HepG2 (cell line): ENCODE measurements around the gene SLC16A3. TPM values are rescaled to one million over a fixed set of nuclear protein-coding genes. Genes with fewer than 3 reads are reported as not detected.
A peak's percentile ranks its signal among the peaks of the same experiment; 100 is the strongest.

Experiments used
- ESRRA ChIP-seq: sonication (generic); formaldehyde crosslinking; IDR thresholded peaks from 2 replicates; pipeline ENCODE4 v1.5.1; 2020; ENCODE audit warnings: mild to moderate bottlenecking, low read depth, missing genetic modification reagents
- HCFC1 ChIP-seq: fragments of 150-350 bp; IDR thresholded peaks from 2 replicates; pipeline ENCODE4 v1.6.1; 2014; ENCODE audit warnings: low read depth, low read length
- HES4 ChIP-seq: sonication (generic); formaldehyde crosslinking; IDR thresholded peaks from 2 replicates; pipeline ENCODE4 v1.9.0; 2021; ENCODE audit warnings: mild to moderate bottlenecking, missing genetic modification reagents, borderline replicate concordance
- HMGA1 ChIP-seq: sonication (generic); formaldehyde crosslinking; conservative IDR thresholded peaks from 2 replicates; pipeline ENCODE4 v1.4.0; 2020; ENCODE audit warnings: missing genetic modification reagents
- KLF6 ChIP-seq: IDR thresholded peaks from 2 replicates; pipeline ENCODE4 v1.8.0; 2016; ENCODE audit warnings: missing biosample characterization, missing genetic modification reagents
- MAX ChIP-seq: IDR thresholded peaks from 2 replicates; pipeline ENCODE4 v1.6.1; 2012; ENCODE audit warnings: inconsistent platforms
- MIER2 ChIP-seq: IDR thresholded peaks from 2 replicates; pipeline ENCODE4 v1.6.1; 2016; ENCODE audit warnings: missing biosample characterization, missing genetic modification reagents
- MLXIP ChIP-seq: sonication (generic); formaldehyde crosslinking; IDR thresholded peaks from 2 replicates; pipeline ENCODE4 v1.9.0; 2021; ENCODE audit warnings: missing genetic modification reagents, borderline replicate concordance
- NFIC ChIP-seq: IDR thresholded peaks from 2 replicates; pipeline ENCODE4 v1.6.1; 2012; ENCODE audit warnings: mild to moderate bottlenecking, low read length, inconsistent platforms
- PHF5A ChIP-seq: IDR thresholded peaks from one replicate; pipeline ENCODE4 v1.6.1; 2018; ENCODE audit warnings: low read depth, missing genetic modification reagents; ENCODE audit not compliant: unreplicated experiment
- PREB ChIP-seq: sonication (generic); formaldehyde crosslinking; IDR thresholded peaks from 2 replicates; pipeline ENCODE4 v1.4.0; 2020; ENCODE audit warnings: missing genetic modification reagents
- SOX13 ChIP-seq, 3 experiments: fragments of 450-650 bp in 1 of 3; sonication (generic) in 1 of 3; formaldehyde crosslinking in 1 of 3; IDR thresholded peaks in 2 of 3; conservative IDR thresholded peaks in 1 of 3; 2 replicates each; pipeline versions ENCODE4 v1.5.0 to v1.6.1; 2016 to 2020; ENCODE audit warnings: antibody characterized with exemption in 1 of 3, mild to moderate bottlenecking in 1 of 3, missing compliant biosample characterization in 1 of 3, missing genetic modification reagents in 1 of 3, moderate library complexity in 1 of 3
- SP4 ChIP-seq: sonication (generic); formaldehyde crosslinking; IDR thresholded peaks from 2 replicates; pipeline ENCODE4 v1.8.1; 2023; ENCODE audit warnings: mild to moderate bottlenecking, missing genetic modification reagents
- YEATS4 ChIP-seq: sonication (generic); formaldehyde crosslinking; IDR thresholded peaks from 2 replicates; pipeline ENCODE4 v1.4.0; 2020; ENCODE audit warnings: missing genetic modification reagents, borderline replicate concordance
- ZBTB42 ChIP-seq: sonication (generic); formaldehyde crosslinking; IDR thresholded peaks from 2 replicates; pipeline ENCODE4 v1.5.0; 2020; ENCODE audit warnings: mild to moderate bottlenecking, missing genetic modification reagents
- ZNF143 ChIP-seq: sonication (generic); formaldehyde crosslinking; IDR thresholded peaks from 2 replicates; pipeline ENCODE4 v1.4.0; 2020; ENCODE audit warnings: missing genetic modification reagents
- ZNF205 ChIP-seq: IDR thresholded peaks from 2 replicates; pipeline ENCODE4 v1.6.1; 2018; ENCODE audit warnings: missing biosample characterization, missing genetic modification reagents
- ZNF615 ChIP-seq: sonication (generic); formaldehyde crosslinking; IDR thresholded peaks from 2 replicates; pipeline ENCODE4 v1.5.0; 2020; ENCODE audit warnings: mild to moderate bottlenecking, missing genetic modification reagents, borderline replicate concordance
- ZNF652 ChIP-seq: IDR thresholded peaks from 2 replicates; pipeline ENCODE4 v1.6.1; 2016; ENCODE audit warnings: low read depth, borderline replicate concordance
- ZNF720 ChIP-seq: sonication (generic); formaldehyde crosslinking; IDR thresholded peaks from 2 replicates; pipeline ENCODE4 v1.4.0; 2020; ENCODE audit warnings: missing genetic modification reagents
- ZNF768 ChIP-seq: sonication (generic); formaldehyde crosslinking; IDR thresholded peaks from 2 replicates; pipeline ENCODE4 v1.4.0; 2020; ENCODE audit warnings: missing genetic modification reagents
- ZSCAN22 ChIP-seq: sonication (generic); formaldehyde crosslinking; IDR thresholded peaks from 2 replicates; pipeline ENCODE4 v1.4.0; 2020; ENCODE audit warnings: mild to moderate bottlenecking, missing genetic modification reagents
- polyA plus RNA-seq, 8 experiments: library from polyadenylated mRNA; depleted of rRNA in 3 of 8; stranded (reverse) in 7 of 8; unstranded in 1 of 8; fragments of >200 nt; fragmentation: Illumina TruSeq in 4 of 8; extraction: Trizol in 4 of 8; gene quantifications; 2 replicates each; pipeline versions ENCODE4 v1.2.1 to v1.2.3, GENCODE V29; 2011 to 2016; ENCODE audit warnings: low read depth in 4 of 8, missing spikeins in 1 of 8, mixed read lengths in 1 of 8; ENCODE audit not compliant: insufficient read depth in 1 of 8
- total RNA-seq, 5 experiments: library from RNA; depleted of rRNA; stranded (reverse); fragments of >200 nt; fragmentation: Illumina TruSeq; extraction: Trizol; gene quantifications; 2 replicates each; pipeline ENCODE4 v1.2.3, GENCODE V29; 2016; ENCODE audit warnings: low read depth in 1 of 5
- TF ChIP-seq, protein P1 (sequence below): IDR thresholded peaks from 2 replicates; pipeline ENCODE4 v1.6.1; 2016; ENCODE audit warnings: missing genetic modification reagents, missing compliant biosample characterization
- TF ChIP-seq, protein P2 (sequence below): sonication (generic); formaldehyde crosslinking; conservative IDR thresholded peaks from 2 replicates; pipeline ENCODE4 v1.8.0; 2022; ENCODE audit warnings: low read depth, missing genetic modification reagents

Gene SLC16A3
- total and polyA plus RNA-seq, 2 of the 13 experiments (the other 11 are each of a cell fraction or from before 2014, with no cell fraction given) = 242 to 349 TPM

DNA sequence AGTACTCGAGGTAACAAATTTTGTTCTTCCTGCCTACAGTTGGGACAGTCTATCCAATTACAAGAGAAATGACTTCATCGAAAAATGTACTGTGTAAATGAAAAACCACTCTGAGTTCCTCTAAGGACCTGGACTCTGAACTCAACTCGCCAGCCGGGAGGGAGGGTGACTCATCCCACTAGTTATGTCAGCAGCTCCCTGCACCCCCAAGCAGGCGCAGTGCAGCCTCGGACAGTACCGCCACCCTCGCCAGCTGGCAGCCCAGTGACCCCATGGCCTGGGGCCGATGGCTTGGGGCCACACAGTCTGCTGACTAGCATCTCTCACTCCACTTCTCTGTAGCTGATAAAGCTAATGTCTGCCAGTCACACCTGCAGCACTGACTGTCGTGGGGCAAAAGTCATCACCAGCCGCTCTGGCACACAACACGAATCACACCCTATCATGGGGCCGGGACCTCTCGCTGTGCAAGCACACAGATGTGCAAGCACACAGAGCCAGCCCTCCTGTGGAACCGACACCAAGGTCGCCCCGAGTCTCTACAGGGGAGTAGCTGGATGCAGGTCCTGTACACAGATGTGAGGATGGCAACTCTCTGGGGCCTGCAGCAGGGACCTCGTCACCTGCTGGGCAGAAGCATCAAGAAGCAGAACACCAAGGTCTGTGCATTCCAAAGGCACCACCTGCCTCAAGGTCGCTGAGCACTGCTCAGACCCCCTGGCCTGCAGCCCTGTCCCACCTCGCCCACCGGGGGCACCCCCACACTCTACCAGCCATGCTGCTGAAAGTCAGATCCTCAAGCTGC is 38.9 kb downstream of the SLC16A3 start (continued):
- no peak for TF ChIP-seq NFIC
- no peak; the same call in 1 of the 2 replicates for TF ChIP-seq HCFC1
- no peak; the same call in 1 of the 2 replicates for TF ChIP-seq ZNF205 (CRISPR knock-in tag)
- no peak for TF ChIP-seq ZNF615
- TF ChIP-seq ZBTB42 (CRISPR knock-in tag) = no peak
- TF ChIP-seq ZNF652 (CRISPR knock-in tag) = no peak
- TF ChIP-seq MAX = peak; percentile 90
- TF ChIP-seq, protein P1, sequence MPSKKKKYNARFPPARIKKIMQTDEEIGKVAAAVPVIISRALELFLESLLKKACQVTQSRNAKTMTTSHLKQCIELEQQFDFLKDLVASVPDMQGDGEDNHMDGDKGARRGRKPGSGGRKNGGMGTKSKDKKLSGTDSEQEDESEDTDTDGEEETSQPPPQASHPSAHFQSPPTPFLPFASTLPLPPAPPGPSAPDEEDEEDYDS (CRISPR knock-in tag) = peak; percentile 60
- TF ChIP-seq HES4 (CRISPR knock-in tag) = 0 out of 2 replicates have a peak, but pooled peaks have one; percentile 28
- TF ChIP-seq PREB (CRISPR knock-in tag) = no peak
- TF ChIP-seq SOX13 (IDR thresholded peaks at IDR 0.05) = peak; percentile 29; the same call in 1 of the 2 replicates
- peak in 1 of 2 experiments; percentile 86; a peak in 2 of 4 replicates for TF ChIP-seq SOX13 (CRISPR knock-in tag; conservative IDR thresholded peaks at IDR 0.05 in 1 of 2, IDR thresholded peaks at IDR 0.05 in 1 of 2)
- TF ChIP-seq ZNF143 (CRISPR knock-in tag) = peak; percentile 54; the same call in 1 of the 2 replicates
- peak; percentile 76; the same call in 1 of the 2 replicates for TF ChIP-seq MIER2 (CRISPR knock-in tag)
- TF ChIP-seq ZNF768 = peak; percentile 84
- TF ChIP-seq PHF5A (CRISPR knock-in tag) = peak; percentile 94
- TF ChIP-seq KLF6 (CRISPR knock-in tag) = peak; percentile 92
- TF ChIP-seq HMGA1 (CRISPR knock-in tag) = no peak
- TF ChIP-seq ESRRA (CRISPR knock-in tag) = peak; percentile 15; the same call in 1 of the 2 replicates
- TF ChIP-seq ZNF720 = no peak
- peak; percentile 51; the same call in 1 of the 2 replicates for TF ChIP-seq SP4 (CRISPR knock-in tag)
- TF ChIP-seq ZSCAN22 (CRISPR knock-in tag) = no peak
- 0 out of 2 replicates have a peak, but pooled peaks have one; percentile 36 for TF ChIP-seq MLXIP (CRISPR knock-in tag)
- TF ChIP-seq, protein P2, sequence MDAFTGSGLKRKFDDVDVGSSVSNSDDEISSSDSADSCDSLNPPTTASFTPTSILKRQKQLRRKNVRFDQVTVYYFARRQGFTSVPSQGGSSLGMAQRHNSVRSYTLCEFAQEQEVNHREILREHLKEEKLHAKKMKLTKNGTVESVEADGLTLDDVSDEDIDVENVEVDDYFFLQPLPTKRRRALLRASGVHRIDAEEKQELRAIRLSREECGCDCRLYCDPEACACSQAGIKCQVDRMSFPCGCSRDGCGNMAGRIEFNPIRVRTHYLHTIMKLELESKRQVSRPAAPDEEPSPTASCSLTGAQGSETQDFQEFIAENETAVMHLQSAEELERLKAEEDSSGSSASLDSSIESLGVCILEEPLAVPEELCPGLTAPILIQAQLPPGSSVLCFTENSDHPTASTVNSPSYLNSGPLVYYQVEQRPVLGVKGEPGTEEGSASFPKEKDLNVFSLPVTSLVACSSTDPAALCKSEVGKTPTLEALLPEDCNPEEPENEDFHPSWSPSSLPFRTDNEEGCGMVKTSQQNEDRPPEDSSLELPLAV (CRISPR knock-in tag) = no peak
- TF ChIP-seq YEATS4 (CRISPR knock-in tag) = peak; percentile 77
